GM12878 (cell line): ENCODE results near the gene KDM6B. TPM values are rescaled to one million over a fixed set of nuclear protein-coding genes. Genes with fewer than 3 reads are reported as not detected.

Source experiments
- ATAC-seq: fragments of 200-7000 bp; cut with Tn5 transposase; 3 replicates; pipeline ENCODE4 v1.9.1; 2020; ENCODE audit warnings: mild to moderate bottlenecking, moderate library complexity
- BruUV-seq: library from RNA; stranded (reverse); fragments of 400-500 nt; replicated peaks from 2 replicates; lab custom pipeline; 2021; lab: Mats Ljungman, UMichigan
- CTCF ChIA-PET: fragments of 300-600 bp; sonication (Branson Sonifier 250); formaldehyde crosslinking; extraction: SDS; loops from one replicate; lab custom pipeline; 2021; ENCODE audit warnings: inconsistent platforms; lab: Yijun Ruan, JAX
- POLR2A ChIA-PET: fragments of 350-600 bp; formaldehyde crosslinking; extraction: SDS; loops from one replicate; lab custom pipeline; 2021; ENCODE audit warnings: inconsistent platforms; lab: Charles Lee
- RAD21 ChIA-PET: fragments of 300-600 bp; sonication (Branson Sonifier 250); formaldehyde crosslinking; loops from one replicate; lab custom pipeline; 2023; ENCODE audit warnings: antibody characterized with exemption; ENCODE audit not compliant: unreplicated experiment; lab: Charles Lee
- SMC1A ChIA-PET: fragments of 300-600 bp; sonication (Branson Sonifier 250); formaldehyde crosslinking; loops from one replicate; lab custom pipeline; 2023; ENCODE audit not compliant: unreplicated experiment, uncharacterized antibody; lab: Charles Lee
- DNase-seq: peaks from one replicate; pipeline ENCODE4 v3.0.0-alpha.2; 2011; ENCODE audit warnings: low read depth, low spot score
- FAIRE-seq: peaks from 3 replicates; lab custom pipeline; 2011; peaks lifted over from hg19 to GRCh38; lab: Jason Lieb, UNC
- H2AFZ ChIP-seq: 2 replicates; pipeline ENCODE4 v1.6.0; 2011; ENCODE audit warnings: low read depth, low read length, control low read depth; ENCODE audit not compliant: control insufficient read depth
- H3K27ac ChIP-seq: 2 replicates; pipeline ENCODE4 v1.5.1; 2011; ENCODE audit warnings: control low read depth; ENCODE audit not compliant: control insufficient read depth, insufficient read depth
- H3K27me3 ChIP-seq, 2 experiments: replicated peaks in 1 of 2; 2 replicates each; pipeline versions ENCODE4 v1.6.0 to v1.6.1; 2011; ENCODE audit warnings: low read length in 1 of 2; ENCODE audit not compliant: control insufficient read depth in 2 of 2, insufficient read depth in 2 of 2
- H3K36me3 ChIP-seq, 2 experiments: 2 replicates each; pipeline ENCODE4 v1.5.1; 2011; ENCODE audit warnings: low read length in 1 of 2; ENCODE audit not compliant: control insufficient read depth in 2 of 2, insufficient read depth in 2 of 2
- H3K4me1 ChIP-seq: 2 replicates; pipeline ENCODE4 v1.6.1; 2011; ENCODE audit warnings: mild to moderate bottlenecking, low read length, moderate library complexity, mixed read lengths; ENCODE audit not compliant: control insufficient read depth, insufficient read depth
- H3K4me2 ChIP-seq: 2 replicates; pipeline ENCODE4 v1.6.0; 2011; ENCODE audit warnings: control low read depth; ENCODE audit not compliant: control insufficient read depth, insufficient read depth
- H3K4me3 ChIP-seq: fragments of 200-600 bp; sonication (generic); 2 replicates; pipeline ENCODE4 v1.5.1; 2016
- H3K79me2 ChIP-seq: 2 replicates; pipeline ENCODE4 v1.6.0; 2011; ENCODE audit warnings: low read length; ENCODE audit not compliant: control insufficient read depth, insufficient read depth
- H3K9ac ChIP-seq: 2 replicates; pipeline ENCODE4 v1.8.0; 2011; ENCODE audit warnings: low read length, control low read depth, mixed read lengths; ENCODE audit not compliant: control insufficient read depth, insufficient read depth
- H3K9me3 ChIP-seq: replicated peaks from 3 replicates; pipeline ENCODE4 v1.5.1; 2011; ENCODE audit warnings: mild to moderate bottlenecking, low read length; ENCODE audit not compliant: control insufficient read depth, insufficient read depth
- H4K20me1 ChIP-seq: 2 replicates; pipeline ENCODE4 v1.6.0; 2011; ENCODE audit not compliant: control insufficient read depth, insufficient read depth
- CHD1 ChIP-seq: IDR thresholded peaks from 2 replicates; pipeline ENCODE4 v1.6.1; 2012; ENCODE audit warnings: low read depth, low read length, improper control_type of control experiment
- EGR1 ChIP-seq, 2 experiments: IDR thresholded peaks; 1 replicate in 1 of 2; 2 replicates in 1 of 2; pipeline ENCODE4 v1.6.1; 2011 to 2012; ENCODE audit warnings: low read depth in 2 of 2, low read length in 2 of 2, borderline replicate concordance in 1 of 2, mild to moderate bottlenecking in 1 of 2, moderate library complexity in 1 of 2
- RELA ChIP-seq: fragments of 450-650 bp; IDR thresholded peaks from 2 replicates; pipeline ENCODE4 v1.8.0; 2014; ENCODE audit warnings: borderline replicate concordance; ENCODE audit not compliant: partially characterized antibody
- SRF ChIP-seq, 2 experiments: IDR thresholded peaks; 2 replicates each; pipeline ENCODE4 v1.6.1; 2011; ENCODE audit warnings: low read depth in 2 of 2, low read length in 2 of 2, mild to moderate bottlenecking in 1 of 2, moderate library complexity in 1 of 2
- ZNF217 ChIP-seq: fragments of 450-650 bp; IDR thresholded peaks from 2 replicates; pipeline ENCODE4 v1.6.1; 2017; ENCODE audit warnings: antibody characterized with exemption, mild to moderate bottlenecking
- WGBS: methylation state at CpG from one replicate; pipeline ENCODE4 v1.1.6; 2016; ENCODE audit warnings: low lambda C conversion rate; ENCODE audit not compliant: insufficient replicate concordance, insufficient coverage; ENCODE audit errors: missing lambda C conversion rate; 5-methylcytosine and 5-hydroxymethylcytosine counted together
- in situ Hi-C: fragments of 300-500 bp; cut with MboI; formaldehyde crosslinking; loops from 9 replicates; pipeline ENCODE4 v1.14.3; 2018; ENCODE audit warnings: mixed read lengths
- intact Hi-C: fragments of 100-400 bp; cut with micrococcal nuclease; formaldehyde crosslinking; loops from one replicate; pipeline ENCODE4 v1.14.2; 2022; ENCODE audit not compliant: unreplicated experiment
- polyA plus RNA-seq, 11 experiments: library from polyadenylated mRNA; depleted of rRNA in 4 of 11; unstranded in 6 of 11; stranded (reverse) in 5 of 11; fragments of >200 nt; fragmentation: Nextera tagmentation in 4 of 11; fragmentation: Illumina TruSeq in 1 of 11; extraction: Ambion mirVana in 4 of 11; extraction: Trizol in 1 of 11; gene quantifications; 1 replicate in 1 of 11; 2 replicates in 10 of 11; pipeline versions ENCODE4 v1.2.1 to v1.2.3, GENCODE V29; 2011 to 2016; ENCODE audit warnings: inconsistent platforms in 2 of 11, missing spikeins in 2 of 11, low read depth in 1 of 11
- total RNA-seq, 4 experiments: library from RNA; depleted of rRNA in 3 of 4; stranded (reverse); fragments of >200 nt in 3 of 4; fragmentation: Illumina TruSeq in 1 of 4; extraction: Trizol in 1 of 4; gene quantifications; 2 replicates each; pipeline versions ENCODE4 v1.2.1 to v1.2.3, GENCODE V29; 2013 to 2021
- TF ChIP-seq, protein P1 (sequence below): fragments of 450-650 bp; formaldehyde crosslinking; IDR thresholded peaks from 2 replicates; pipeline ENCODE4 v1.5.0; 2022; ENCODE audit warnings: mild to moderate bottlenecking, missing genetic modification characterization

Gene KDM6B
- total and polyA plus RNA-seq, 10 of the 15 experiments (the other 5 are each of a cell fraction or from before 2014, with no cell fraction given) = 0.05 to 33.5 (median 2.3) TPM

DNA sequence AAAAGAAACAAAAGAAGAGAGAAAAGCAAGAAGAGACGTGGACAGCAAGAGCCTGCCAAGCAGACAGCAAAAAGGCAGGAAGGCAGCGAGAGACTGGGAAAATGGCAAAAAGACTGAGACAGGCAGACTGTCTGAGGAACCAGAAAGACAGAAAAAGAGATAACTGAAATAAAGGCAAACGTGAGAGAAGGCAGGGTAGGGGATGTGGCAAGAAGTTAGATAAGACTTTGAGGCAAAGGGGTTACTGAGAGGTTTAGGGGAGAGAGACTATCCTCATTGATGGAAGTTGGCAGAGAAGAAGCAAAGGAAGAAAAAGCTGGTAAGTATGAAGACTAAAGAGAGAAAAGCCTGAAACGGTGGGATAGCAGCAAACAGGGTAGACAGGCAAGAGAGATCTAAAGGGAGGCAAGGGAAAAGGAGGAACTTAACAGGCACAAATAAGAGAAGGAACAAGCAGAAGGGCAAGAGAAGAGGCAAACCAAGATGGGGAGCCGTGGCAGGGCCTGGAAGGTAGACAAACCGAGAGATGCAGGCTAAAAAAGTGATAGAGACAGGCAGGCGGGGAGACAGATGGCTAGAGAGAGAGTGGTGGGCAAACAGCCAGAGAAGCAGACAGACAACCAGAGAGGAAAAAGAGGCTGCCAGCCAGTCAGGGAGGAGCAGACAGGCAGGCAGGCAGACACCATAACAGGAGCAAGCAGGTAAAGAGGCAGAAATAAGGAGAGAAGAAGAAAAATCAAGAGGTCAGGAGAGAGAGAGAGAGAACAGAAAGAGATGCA lies 47.4 kb downstream of the KDM6B start:
- CTCF ChIA-PET = interaction anchor here (1.0 to 8.9 kb wide), 3 partner anchors 12 to 24 kb away, joined by 3 to 75 read pairs (median 5); partner anchors contain the start of gene NAA38
- no peaks in the 10 kb centered on the region for H4K20me1 ChIP-seq
- no TSS peak for BruUV-seq
- peak overlapping the region; percentile 20; the same call in 1 of the 2 replicates for H3K9ac ChIP-seq
- no peaks in the 10 kb centered on the region for H3K9me3 ChIP-seq
- SMC1A ChIA-PET = no interaction called here
- H2AFZ ChIP-seq = no peak overlapping the region
- DNase-seq (no peak), ATAC-seq (no peak), FAIRE-seq (no peak)
- peak overlapping the region; percentile 58 for H3K4me3 ChIP-seq
- WGBS = 30% methylated on average over 7 of the region's 7 CpGs
- H3K27me3 ChIP-seq = no peaks in the 10 kb centered on the region
- intact Hi-C loops = no loop called here
- TF ChIP-seq EGR1 (IDR thresholded peaks at IDR 0.05; ENCODE audit: borderline replicate concordance in 1 of 2, low read depth in 2 of 2, low read length in 2 of 2) = no peak
- TF ChIP-seq RELA = no peak
- TF ChIP-seq, protein P1, sequence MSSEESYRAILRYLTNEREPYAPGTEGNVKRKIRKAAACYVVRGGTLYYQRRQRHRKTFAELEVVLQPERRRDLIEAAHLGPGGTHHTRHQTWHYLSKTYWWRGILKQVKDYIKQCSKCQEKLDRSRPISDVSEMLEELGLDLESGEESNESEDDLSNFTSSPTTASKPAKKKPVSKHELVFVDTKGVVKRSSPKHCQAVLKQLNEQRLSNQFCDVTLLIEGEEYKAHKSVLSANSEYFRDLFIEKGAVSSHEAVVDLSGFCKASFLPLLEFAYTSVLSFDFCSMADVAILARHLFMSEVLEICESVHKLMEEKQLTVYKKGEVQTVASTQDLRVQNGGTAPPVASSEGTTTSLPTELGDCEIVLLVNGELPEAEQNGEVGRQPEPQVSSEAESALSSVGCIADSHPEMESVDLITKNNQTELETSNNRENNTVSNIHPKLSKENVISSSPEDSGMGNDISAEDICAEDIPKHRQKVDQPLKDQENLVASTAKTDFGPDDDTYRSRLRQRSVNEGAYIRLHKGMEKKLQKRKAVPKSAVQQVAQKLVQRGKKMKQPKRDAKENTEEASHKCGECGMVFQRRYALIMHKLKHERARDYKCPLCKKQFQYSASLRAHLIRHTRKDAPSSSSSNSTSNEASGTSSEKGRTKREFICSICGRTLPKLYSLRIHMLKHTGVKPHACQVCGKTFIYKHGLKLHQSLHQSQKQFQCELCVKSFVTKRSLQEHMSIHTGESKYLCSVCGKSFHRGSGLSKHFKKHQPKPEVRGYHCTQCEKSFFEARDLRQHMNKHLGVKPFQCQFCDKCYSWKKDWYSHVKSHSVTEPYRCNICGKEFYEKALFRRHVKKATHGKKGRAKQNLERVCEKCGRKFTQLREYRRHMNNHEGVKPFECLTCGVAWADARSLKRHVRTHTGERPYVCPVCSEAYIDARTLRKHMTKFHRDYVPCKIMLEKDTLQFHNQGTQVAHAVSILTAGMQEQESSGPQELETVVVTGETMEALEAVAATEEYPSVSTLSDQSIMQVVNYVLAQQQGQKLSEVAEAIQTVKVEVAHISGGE (CRISPR knock-in tag) = no peak
- TF ChIP-seq SRF (IDR thresholded peaks at IDR 0.05; ENCODE audit: low read depth in 2 of 2, low read length in 2 of 2) = no peak
- TF ChIP-seq CHD1 = no peak
- TF ChIP-seq ZNF217 = no peak
- H3K27ac ChIP-seq = peak overlapping the region; percentile 10; the same call in 1 of the 2 replicates
- H3K79me2 ChIP-seq = peaks cover 18% of the 10 kb centered on the region
- POLR2A ChIA-PET = no interaction called here
- H3K4me2 ChIP-seq = peak overlapping the region; percentile 57
- RAD21 ChIA-PET = interaction anchor here (0.6 kb wide), 1 partner anchor 24 kb away, joined by 3 read pairs; the partner anchor contains the start of gene NAA38
- in situ Hi-C loops = no loop called here
- H3K36me3 ChIP-seq = peaks cover 0 to 2% of the 10 kb centered on the region in 2 experiments; a peak in 1 of 4 replicates
- H3K4me1 ChIP-seq = peaks cover 19% of the 10 kb centered on the region
